Nephron progenitor cell (in vitro differentiated cells): ENCODE measurements around the gene C4orf36.
A peak's percentile ranks its signal among the peaks of the same experiment; 100 is the strongest.

Experiments
- DNase-seq: peaks from one replicate; pipeline ENCODE4 v3.0.0; 2021
- H3K27ac Mint-ChIP-seq: 2 replicates; pipeline ENCODE4 v1.8.0; 2021; ENCODE audit warnings: mild to moderate bottlenecking, moderate library complexity, mixed read lengths
- H3K27me3 Mint-ChIP-seq: 2 replicates; pipeline ENCODE4 v1.8.0; 2021; ENCODE audit warnings: mild to moderate bottlenecking, low read depth, mixed read lengths; ENCODE audit not compliant: poor library complexity
- H3K36me3 Mint-ChIP-seq: 2 replicates; pipeline ENCODE4 v1.8.0; 2021; ENCODE audit warnings: low read depth, mixed read lengths
- H3K4me1 Mint-ChIP-seq: 2 replicates; pipeline ENCODE4 v1.8.0; 2021; ENCODE audit warnings: mixed read lengths
- H3K4me3 Mint-ChIP-seq: 2 replicates; pipeline ENCODE4 v1.8.0; 2021; ENCODE audit warnings: mild to moderate bottlenecking, moderate library complexity, mixed read lengths
- H3K9me3 Mint-ChIP-seq: 2 replicates; pipeline ENCODE4 v1.8.0; 2021; ENCODE audit warnings: mild to moderate bottlenecking, moderate library complexity, mixed read lengths
- CTCF ChIP-seq: fragments of 200-600 bp; sonication (generic); IDR thresholded peaks from 2 replicates; pipeline ENCODE4 v1.5.0; 2021; ENCODE audit warnings: antibody characterized with exemption

The C4orf36 gene

GRCh38 chr4:86841309-86841708 lies 50.9 kb downstream of the C4orf36 start:
- no peaks in the 10 kb centered on the region for H3K27me3 Mint-ChIP-seq

GRCh38 chr4:86840858-86841257 lies 51.4 kb downstream of the C4orf36 start:
- no peak for DNase-seq
- TF ChIP-seq CTCF, result no peak
- H3K4me3 Mint-ChIP-seq, result no peak overlapping the region
- H3K27ac Mint-ChIP-seq, result no peak overlapping the region
- no peaks in the 10 kb centered on the region for H3K9me3 Mint-ChIP-seq
- H3K4me1 Mint-ChIP-seq, result no peaks in the 10 kb centered on the region
- H3K36me3 Mint-ChIP-seq, result no peaks in the 10 kb centered on the region
- no peaks in the 10 kb centered on the region for H3K27me3 Mint-ChIP-seq

More at GRCh38 chr4:86841309-86841708, 50.9 kb downstream of the C4orf36 start:
- TF ChIP-seq CTCF, result no peak
- H3K36me3 Mint-ChIP-seq, result no peaks in the 10 kb centered on the region
- no peak for DNase-seq
- H3K9me3 Mint-ChIP-seq, result no peaks in the 10 kb centered on the region
- H3K27ac Mint-ChIP-seq, result no peak overlapping the region
- no peak overlapping the region for H3K4me3 Mint-ChIP-seq
- no peaks in the 10 kb centered on the region for H3K4me1 Mint-ChIP-seq

- no peak for DNase-seq
- Mint-ChIP-seq H3K27ac (no peak overlapping the region), H3K9me3 (no peaks in the 10 kb centered on the region), H3K36me3 (no peaks in the 10 kb centered on the region), H3K4me1 (peaks cover 10% of the 10 kb centered on the region), H3K4me3 (no peak overlapping the region), H3K27me3 (peaks cover 3% of the 10 kb centered on the region)
- TF ChIP-seq CTCF, result no peak
Measured at GRCh38 chr4:86837691-86838503, 54.3 kb downstream of the C4orf36 start.

GRCh38 chr4:86835677-86836076 lies 56.5 kb downstream of the C4orf36 start:
- Mint-ChIP-seq H3K9me3 (peaks cover 8% of the 10 kb centered on the region), H3K27me3 (peaks cover 3% of the 10 kb centered on the region), H3K27ac (no peak overlapping the region), H3K4me3 (no peak overlapping the region), H3K36me3 (no peaks in the 10 kb centered on the region), H3K4me1 (peaks cover 23% of the 10 kb centered on the region)
- DNase-seq, result no peak
- TF ChIP-seq CTCF, result no peak

- no peak for TF ChIP-seq CTCF
- peaks cover 10% of the 10 kb centered on the region for H3K9me3 Mint-ChIP-seq
- peaks cover 3% of the 10 kb centered on the region for H3K27me3 Mint-ChIP-seq
- no peak for DNase-seq
- H3K4me3 Mint-ChIP-seq, result no peak overlapping the region
- H3K4me1 Mint-ChIP-seq, result peaks cover 23% of the 10 kb centered on the region
- peak overlapping the region; percentile 33 for H3K27ac Mint-ChIP-seq
- no peaks in the 10 kb centered on the region for H3K36me3 Mint-ChIP-seq
Measured at GRCh38 chr4:86834901-86835300, 57.3 kb downstream of the C4orf36 start.

GRCh38 chr4:86833615-86834014 lies 58.6 kb downstream of the C4orf36 start:
- Mint-ChIP-seq H3K27me3 (peaks cover 3% of the 10 kb centered on the region), H3K4me3 (no peak overlapping the region), H3K27ac (no peak overlapping the region), H3K9me3 (peaks cover 21% of the 10 kb centered on the region), H3K36me3 (peaks cover 3% of the 10 kb centered on the region), H3K4me1 (peaks cover 25% of the 10 kb centered on the region)
- no peak for TF ChIP-seq CTCF
- no peak for DNase-seq
